ENCODE measurements around the gene HOPX.
"Not testable (repeated sequence)": the region's sequence is repeated elsewhere in the genome, so short reads cannot be mapped to it uniquely, and the experiment has no call there.

HOPX gene

DNA sequence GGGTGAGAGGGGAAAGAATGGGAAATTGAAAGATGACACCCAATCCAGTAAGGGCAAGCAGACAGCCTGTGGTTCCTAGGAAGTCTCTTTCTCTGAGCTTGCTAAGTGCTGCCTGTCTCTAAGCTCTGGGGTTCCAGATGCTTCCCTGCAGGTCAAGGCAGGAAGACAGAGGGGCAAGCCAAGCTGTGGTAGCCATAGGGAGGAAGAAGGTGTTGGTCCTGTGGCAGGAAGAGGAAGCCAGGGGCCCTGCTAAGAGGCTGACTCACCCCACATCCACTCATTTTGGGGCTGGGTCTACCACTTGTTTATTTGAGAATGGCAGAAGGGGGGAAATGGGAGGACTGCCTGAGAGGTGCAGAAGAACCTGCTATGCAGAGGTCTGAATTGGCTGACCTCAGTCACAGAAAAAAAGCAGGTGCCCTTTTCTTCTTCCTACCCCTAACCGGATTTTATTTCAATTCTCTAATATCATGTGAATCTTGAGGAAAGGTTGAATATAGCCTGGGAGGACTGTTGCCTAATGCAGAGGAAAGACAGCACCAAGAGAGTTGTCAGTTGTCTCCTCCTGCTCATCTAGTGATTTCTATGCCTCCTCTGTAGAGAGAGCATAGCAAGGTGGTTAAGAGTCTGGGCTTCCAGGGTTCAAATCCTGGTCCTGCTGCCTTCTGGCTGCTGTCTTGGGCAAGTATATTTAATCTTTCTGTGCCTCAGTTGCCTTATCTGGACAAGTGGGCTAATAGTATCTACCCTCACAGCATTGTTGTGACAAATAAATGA is 27.4 kb downstream of the HOPX start:
- no peak for DNase-seq

DNA sequence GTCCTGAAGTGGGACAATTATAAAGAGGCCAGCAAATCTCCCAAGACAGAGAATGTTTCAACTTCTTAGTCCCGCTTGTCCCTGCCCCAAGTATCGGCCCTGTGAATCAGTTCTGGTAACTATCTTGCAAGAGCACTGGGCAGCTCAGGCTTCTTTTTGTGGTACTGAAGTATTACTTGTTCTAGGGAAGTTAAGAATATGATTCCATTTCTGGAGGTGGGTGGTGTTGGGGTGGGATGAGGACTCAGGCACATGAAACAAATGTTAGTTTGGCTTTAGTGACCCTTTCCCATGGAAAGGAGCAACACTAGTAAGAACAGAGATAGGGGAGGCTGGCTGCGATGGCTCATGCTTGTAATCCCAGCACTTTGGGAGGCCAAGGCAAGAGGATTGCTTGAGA is 28.9 kb downstream of the HOPX start:
- no peak for DNase-seq

DNA sequence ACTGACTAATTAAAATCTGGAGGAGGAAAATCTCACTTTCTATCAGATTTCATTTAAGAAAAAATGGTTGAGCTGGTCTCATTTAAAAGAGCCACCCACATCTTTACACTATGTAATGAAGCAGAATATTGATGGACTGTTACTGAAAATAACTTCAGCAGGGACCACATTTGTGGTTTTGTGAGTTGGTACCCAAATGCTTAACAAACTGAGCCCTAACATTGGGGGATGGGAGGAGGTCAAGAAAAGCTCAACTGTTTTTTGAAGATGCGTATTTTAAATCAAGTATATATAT is 30.1 kb downstream of the HOPX start:
- no peak for DNase-seq

DNA sequence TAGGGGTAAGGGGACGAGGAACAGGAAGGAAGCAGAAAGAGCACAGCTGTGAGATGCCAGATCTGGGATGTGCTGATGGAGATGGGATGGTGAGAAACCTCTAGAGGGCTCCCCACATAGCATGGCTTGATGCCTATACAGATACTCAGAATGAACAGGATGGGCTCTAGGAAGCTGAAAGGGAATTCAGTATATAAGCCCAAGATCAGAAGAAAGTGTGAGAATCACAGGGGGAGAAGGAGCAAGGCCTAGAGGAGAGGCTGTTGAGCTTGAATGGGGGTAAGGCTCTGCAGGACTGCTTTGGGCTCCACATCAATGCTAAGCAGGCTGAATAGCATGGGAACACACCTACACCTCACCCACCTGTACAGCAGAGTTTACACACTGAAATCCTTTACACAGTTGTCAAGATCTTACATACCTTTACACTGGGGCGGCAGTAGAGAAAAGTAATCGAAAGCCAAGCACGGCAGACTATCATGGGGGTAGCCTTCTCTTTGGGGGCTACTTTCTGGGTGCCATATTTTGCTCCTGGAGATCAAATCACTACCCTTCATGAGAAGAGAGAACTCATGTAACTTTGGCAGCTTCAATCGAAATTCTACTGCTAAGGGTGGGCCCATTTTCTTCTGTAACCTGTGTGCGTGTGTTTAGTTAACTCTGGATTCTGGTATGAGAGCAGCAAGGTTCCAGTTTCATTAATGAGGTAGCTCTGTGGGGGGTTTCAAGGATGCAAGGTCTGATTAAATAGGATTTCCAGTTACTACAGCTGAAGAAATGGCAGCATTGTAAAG is 30.6 kb downstream of the HOPX start:
- no peak for DNase-seq

DNA sequence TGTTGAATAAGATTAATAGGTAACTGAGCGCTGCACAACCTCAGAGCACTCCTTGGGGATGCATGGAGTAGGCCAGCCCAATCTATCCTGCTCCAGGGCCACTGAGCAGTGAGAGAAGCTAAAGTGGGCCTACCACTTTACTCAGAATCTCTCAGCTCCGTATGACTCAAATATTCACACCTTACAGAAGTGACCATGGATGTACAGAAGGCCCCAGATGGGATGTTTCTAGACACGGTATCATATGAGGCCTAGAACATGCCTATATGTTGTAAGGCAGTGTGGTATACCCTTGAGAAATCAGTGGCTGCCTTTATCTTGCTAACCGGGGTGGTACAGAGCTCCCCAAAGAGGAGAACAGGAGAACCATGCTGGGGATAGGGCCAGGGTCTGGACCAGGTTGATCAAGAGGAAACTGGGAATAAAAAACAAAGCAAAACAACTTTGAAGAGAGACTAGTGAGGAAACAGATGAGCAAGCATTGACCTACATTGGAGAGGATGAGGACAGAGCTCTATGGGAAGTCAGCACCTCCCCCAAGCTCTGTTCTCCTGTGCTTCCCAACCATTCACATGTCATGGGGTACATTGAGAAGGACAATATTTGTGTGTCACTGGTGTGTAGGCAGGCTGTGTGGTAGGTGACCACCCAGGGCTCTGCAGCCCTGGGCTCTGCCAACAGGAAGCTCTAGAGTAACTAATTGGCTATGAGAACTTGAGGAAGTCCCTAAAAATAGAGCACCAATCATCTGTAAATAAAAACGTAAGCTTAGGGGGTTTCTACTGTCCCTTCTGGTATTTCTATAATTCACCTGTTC is 31.4 kb downstream of the HOPX start:
- no peak for DNase-seq

DNA sequence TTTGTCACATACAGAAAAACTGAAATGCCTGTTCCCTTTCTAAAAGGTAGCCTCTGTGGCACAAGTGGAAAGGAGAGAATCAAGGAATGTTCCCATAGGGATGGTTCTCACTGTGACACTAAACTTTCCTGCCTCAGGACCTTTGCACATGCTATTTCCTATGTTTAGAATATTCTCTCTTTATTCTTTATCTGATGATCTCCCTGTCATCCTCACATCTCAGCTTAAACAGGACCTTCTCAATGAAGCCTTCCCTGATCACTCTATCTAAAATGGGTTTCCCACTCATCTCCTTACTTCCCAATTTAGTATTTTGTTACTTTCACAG is 32.3 kb downstream of the HOPX start:
- DNase-seq: no peak

DNA sequence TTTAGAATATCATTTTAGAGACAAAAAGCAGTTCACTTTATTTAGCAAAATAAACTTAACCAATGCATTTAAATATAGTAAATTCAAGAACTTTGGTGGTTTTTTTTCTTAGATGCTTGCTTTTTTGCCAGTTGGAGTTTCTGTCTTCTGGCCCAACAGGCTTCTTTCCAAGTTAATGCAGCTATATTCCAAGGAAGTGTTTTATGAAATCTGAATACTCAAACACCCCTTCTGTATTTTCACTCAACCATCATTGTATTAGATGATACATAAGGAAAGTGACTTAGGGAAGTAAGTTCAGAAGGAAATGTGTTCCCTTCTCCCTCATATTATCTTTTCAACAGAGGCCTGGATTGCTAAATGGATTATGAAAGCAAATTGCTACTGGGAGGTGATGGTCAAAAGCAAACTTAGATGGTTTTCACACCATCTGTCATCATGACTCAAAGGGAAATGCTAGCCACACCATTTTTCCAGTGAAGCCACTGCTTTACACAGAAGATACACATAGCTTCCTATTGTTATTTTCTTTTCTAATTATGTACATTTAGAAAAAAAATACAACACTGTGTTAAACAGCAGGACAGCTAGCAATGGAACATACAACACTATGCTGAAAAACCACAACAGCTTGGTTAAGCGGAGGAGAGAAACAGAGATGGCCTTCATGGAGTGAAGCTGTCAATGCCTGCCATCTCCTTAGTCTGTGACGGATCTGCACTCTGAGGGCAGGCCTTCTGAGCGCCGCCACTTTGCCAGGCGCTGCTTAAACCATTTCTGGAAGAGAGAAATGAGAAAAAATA is 32.9 kb downstream of the HOPX start:
- DNase-seq: no peak

DNA sequence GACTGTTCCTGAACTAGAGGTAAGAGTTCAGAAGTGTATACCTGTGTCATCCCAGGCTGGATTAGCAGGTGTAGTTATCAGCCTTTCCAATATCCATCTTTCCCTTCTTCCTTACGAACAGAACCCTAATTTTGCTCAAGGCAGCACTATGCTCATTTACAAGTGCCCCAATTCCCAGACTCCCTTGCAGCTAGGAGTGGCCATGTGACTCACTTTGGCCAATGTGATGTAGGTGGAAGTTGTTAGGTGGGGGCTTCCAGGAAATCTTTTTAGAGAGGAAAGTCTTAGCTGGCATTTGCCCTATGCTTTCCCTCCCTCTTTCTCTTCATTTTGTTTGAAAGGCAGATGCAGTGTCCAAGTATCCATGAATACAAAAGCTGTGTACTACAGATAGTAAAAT is 34.8 kb downstream of the HOPX start:
- DNase-seq: no peak

DNA sequence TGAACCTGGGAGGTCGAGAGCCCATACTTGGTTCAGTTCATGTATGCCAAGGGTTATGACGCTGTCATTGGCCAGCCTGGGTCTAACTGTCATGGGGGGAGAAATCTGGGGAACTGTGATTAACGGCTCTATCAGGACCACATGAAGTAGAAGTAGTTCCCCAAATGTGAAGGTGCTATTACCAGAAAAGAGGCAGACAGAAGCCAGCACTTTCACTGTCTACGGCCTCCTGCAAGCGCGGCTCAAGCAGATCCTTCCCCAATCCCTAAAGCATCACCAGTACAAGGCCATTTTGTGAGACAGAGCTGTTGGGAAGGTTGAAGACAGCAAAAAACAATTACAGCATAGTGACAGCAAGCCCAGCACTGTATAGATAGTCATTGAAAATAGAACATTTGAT is 37.5 kb downstream of the HOPX start:
- DNase-seq: no peak

DNA sequence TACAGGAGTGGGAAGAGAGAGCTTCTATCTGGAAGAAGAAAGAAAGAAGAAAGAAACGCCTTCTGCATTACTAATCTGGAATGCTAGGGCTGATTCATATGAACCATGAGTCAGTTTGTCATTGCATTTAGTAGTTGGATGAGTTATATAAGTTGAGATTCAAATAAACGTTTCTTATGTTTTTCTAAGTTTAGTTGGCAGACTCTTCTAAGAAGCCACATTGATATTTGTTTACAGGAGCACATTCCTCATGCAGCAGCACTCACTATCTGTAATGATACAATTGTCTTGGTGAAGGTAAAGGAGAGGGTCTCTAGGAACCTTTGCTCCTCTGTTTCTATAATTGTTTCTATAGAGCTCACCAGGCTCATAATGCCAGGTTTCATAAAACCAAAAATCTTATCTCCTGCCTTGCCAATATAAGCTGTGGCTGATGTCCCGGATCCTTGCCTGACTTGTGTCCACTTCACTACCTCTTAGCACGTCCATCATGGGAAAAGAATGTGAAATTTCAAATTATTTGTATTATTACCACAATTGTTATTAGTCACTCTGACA is 39.5 kb downstream of the HOPX start:
- DNase-seq: no peak

DNA sequence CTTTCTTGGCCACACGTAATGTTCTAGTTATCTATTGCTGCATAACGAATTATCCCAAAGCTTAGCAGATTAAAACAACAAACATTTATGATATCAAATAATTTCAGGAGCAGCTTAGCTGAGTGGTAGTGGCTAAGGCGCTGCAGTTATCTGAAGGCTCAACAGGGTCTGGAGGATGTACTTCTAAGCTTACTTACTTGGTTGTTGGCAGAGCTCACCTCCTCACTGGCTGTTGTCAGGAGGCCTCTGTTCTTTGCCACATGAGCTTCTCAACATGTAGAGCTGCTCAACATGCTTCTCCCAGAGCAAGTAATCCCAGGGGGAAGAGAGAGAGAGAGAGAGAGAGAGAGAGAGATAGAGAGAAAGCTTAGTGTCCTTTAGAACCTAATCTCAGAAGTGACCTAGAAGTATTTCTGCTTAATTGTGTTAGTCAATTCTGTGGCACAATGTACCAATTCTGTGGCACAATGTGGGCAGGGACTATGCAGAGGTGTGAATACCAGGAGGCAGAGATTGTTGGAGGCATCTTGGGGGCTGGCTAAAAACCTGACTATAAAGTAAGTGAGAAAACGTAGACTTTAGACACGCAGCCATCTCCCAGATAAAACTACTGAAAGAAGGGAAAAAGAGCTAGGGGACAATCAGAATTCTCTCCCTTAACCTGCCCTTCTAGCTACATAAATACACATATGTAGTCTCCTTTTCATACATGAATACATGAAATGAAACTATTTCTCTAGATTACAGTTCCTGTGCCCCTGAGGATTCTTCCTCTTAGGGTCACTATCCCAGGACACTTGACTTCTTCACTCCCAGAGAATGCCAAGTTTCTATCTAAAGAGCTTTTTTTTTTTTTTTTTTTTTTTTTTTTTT is 40.2 kb downstream of the HOPX start:
- DNase-seq: no peak

DNA sequence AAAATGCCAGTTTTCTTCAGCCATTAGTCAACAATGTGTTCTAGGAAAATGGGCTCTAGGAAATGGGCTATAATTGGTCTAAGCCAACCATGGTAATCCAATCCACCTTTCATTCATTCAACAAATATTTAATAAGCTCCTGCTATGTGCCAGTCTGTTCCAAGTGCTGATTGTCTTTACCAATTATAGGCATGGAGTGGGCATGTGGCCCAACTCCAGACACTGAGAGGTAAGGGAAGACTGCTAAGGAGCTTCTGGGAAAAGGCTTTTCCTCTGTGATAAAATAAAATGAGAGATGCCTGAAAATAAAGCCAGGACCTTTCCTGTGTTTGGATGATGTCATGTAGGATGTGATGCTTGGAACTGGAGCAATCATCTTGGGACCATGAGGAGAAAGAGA is 43.3 kb downstream of the HOPX start:
- DNase-seq: no peak

DNA sequence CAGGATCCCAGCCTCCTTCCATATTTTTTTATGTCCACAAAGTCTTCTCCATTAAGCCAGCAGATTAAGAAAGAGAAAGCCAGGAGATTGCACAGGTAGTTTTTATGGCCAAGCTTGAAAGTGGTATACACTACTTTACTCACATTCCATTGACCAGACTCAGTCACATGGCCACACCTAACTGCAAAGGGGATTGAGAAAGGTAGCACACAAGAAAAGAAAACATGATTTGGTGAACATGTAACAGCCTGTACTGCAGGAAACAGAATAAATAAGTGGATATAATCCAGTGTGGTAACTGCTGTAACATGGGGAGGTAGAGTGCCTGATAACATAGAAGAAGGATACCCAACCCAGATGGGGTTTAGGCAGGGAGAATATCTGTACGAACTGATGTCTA is 43.9 kb downstream of the HOPX start:
- no peak for DNase-seq

DNA sequence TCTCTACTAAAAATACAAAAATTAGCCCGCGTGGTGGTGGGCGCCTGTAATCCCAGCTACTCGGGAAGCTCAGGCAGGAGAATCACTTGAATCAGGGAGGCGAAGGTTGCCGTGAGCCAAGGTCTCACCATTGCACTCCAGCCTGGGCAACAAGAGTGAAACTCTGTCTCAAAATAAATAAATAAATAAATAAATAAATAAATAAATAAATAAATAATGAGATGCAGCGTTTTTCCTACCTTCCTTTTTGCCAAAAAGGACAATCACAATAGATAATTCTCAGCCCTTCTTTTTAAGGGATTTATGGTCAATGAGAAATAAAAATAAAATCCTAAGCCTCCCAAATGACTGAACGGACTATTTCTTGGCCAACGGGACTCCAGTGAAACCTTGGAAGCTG is 46.1 kb downstream of the HOPX start:
- not testable (repeated sequence) for DNase-seq

DNA sequence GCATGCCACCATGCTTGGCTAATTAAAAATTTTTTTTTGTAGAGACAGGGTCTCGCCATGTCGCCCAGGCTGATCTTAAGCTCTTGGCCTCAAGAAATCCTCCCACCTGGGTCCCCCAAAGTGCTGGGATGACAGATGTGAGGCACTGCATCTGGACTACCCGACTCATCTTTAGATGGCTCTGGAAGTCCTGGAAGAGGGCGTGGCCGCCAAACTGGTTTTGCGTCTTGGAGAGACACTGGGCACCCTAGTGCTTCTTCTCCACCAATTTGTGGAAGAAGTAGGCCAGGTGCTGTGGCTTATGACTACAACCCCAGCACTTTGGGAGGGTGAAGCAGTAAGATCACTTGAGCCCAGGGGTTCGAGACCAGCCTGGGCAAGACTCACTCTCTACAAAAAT is 47.6 kb downstream of the HOPX start:
- DNase-seq: no peak

DNA sequence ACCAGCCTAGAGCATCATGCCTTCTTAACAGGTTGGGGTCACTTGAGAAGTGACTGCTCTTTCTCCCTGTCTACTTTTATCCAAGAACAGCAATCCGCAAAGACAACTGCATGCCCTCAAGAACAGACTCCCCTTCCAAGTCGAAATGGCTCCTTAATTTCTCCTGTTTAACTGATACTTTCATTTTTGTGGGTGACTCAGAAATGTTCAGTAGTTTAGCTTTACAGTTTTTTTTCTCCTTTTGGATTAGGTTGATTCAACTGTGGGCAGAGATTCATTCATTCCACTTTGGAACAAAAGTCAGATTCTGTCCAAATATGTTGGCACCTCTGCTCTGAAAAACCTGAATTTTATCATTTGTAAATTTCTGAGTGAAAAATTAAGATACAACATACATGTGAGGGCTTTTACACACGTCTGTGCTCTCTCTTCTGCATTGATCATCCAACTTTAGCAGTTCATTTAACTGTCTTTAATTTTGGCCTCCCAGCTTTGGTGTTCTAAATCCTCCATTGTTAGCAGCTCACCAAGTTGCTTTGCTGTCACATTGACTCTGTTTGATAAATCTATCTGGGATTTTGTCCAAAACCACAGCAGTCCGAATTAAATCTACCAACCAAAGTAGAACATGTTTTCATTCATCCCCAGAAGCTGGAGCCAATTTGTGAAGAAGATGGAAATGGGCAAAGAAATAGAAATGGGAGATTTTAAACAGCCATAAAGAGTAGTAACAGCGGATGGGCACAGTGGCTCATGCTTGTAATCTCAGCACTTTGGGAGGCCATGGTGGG is 50.0 kb downstream of the HOPX start:
- no peak for DNase-seq

DNA sequence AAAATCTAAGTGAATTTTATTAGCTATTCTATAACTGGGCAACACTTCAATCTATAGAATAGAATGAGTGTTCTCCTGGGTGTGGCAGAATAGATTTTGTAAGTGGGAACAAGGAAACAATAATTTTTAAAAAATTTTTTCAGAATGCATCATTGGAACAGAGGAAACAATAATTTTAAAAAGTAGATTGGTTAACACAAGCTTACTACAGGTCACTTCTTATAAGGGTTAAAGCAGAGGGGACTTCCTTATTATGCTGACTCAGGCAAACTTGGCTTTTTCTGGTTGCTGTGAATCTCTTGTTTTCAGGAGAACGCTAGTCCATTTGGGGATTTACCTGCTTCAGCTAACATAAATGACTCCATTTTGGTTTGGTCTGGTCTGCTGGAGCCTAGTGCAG is 52.5 kb downstream of the HOPX start:
- DNase-seq: no peak

DNA sequence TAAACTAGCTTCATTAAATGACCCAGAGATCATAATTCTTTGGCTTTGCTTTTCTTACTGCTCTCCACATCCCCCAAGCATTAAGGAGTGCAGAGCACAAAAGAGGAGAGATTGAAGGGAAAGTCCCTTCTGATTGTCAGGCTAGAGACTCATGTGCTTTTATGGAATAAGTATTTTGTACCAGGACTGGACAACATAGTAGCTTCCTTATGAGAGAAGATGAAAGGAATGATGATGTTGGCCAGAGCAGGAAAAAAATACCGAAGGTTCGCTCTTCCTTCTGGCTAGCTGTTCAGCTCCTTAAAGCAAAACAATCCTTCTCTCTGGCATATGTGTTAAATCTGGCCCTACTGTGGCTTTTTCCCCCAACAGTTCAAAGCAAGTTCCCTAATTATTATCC is 53.1 kb downstream of the HOPX start:
- DNase-seq: no peak

DNA sequence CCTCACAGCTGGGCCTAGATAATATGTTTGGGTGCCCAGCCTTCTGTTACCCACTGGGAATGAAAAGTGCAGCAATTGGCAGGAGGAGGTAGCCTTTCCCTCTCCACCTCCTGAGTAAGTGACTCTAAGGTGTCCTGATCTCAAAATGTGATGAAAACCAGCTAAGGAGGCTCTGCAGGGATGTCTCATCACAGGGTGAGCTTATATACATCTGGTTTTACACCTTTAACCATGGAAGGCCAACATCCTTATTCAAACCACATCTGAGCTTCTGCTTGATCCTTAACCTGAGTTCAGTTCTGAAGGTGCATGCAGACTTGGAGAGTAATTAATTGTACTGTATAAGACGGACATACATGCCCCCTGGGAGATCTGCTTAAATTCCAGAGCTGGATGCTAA is 53.7 kb downstream of the HOPX start:
- DNase-seq: no peak

DNA sequence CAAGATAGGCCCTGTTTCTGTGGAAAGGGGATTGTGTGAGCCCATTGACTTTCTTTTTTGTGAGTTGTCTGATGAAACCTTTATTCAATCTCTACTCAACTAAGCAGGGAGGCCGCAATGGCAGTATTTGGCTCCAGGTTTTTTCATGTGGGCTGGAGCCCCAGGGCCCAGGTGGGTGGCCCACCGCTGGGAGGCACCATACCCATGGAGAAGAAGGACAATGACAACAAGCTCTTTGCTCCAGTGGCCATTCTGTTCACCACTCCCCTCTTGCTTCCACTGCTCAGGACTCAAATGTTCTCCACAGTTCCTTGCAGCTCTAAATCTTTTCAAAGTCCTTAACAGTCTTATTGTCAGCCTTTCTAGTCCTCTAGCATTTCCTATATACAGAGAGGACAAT is 54.1 kb downstream of the HOPX start:
- no peak for DNase-seq

DNA sequence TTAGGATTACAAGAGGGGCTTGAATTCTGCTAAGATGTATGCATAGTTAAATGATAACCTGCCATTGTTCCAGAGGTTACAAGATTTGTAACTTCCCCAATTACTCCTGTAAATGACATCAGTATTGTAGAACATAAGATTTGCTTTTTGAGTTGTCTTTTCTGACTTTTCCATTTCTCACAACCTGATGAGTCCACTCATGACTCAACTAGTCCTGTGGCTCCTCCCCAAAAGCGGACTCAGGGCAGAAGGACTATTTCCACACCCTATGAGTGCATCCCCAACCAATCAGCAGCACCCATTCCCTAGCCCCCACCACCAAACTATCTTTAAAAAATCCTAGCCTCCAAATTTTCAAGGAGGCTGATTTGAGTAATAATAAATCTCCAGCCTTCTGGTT is 54.7 kb downstream of the HOPX start:
- no peak for DNase-seq

Data from NCI-H510A (cell line).